HT1080 (cell line): Measurements from ENCODE around the gene SYNE1. TPM values are rescaled to one million over a fixed set of nuclear protein-coding genes. Genes with fewer than 3 reads are reported as not detected.
"Not testable (repeated sequence)": the region's sequence is repeated elsewhere in the genome, so short reads cannot be mapped to it uniquely, and the experiment has no call there.

Experiments
- DNase-seq: peaks from one replicate; pipeline ENCODE4 v3.0.0-alpha.2; 2015; ENCODE audit warnings: low read depth
- polyA plus RNA-seq, 2 experiments: library from polyadenylated mRNA; depleted of rRNA; stranded (reverse); fragments of >200 nt; gene quantifications; 2 replicates each; pipeline ENCODE4 v1.2.3, GENCODE V29; 2015
- total RNA-seq: library from RNA; depleted of rRNA; stranded (reverse); fragments of >200 nt; shearing (Covaris generic); gene quantifications from 2 replicates; pipeline ENCODE4 v1.2.3, GENCODE V29; 2014; rRNA removed

SYNE1 gene, protein sequence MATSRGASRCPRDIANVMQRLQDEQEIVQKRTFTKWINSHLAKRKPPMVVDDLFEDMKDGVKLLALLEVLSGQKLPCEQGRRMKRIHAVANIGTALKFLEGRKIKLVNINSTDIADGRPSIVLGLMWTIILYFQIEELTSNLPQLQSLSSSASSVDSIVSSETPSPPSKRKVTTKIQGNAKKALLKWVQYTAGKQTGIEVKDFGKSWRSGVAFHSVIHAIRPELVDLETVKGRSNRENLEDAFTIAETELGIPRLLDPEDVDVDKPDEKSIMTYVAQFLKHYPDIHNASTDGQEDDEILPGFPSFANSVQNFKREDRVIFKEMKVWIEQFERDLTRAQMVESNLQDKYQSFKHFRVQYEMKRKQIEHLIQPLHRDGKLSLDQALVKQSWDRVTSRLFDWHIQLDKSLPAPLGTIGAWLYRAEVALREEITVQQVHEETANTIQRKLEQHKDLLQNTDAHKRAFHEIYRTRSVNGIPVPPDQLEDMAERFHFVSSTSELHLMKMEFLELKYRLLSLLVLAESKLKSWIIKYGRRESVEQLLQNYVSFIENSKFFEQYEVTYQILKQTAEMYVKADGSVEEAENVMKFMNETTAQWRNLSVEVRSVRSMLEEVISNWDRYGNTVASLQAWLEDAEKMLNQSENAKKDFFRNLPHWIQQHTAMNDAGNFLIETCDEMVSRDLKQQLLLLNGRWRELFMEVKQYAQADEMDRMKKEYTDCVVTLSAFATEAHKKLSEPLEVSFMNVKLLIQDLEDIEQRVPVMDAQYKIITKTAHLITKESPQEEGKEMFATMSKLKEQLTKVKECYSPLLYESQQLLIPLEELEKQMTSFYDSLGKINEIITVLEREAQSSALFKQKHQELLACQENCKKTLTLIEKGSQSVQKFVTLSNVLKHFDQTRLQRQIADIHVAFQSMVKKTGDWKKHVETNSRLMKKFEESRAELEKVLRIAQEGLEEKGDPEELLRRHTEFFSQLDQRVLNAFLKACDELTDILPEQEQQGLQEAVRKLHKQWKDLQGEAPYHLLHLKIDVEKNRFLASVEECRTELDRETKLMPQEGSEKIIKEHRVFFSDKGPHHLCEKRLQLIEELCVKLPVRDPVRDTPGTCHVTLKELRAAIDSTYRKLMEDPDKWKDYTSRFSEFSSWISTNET (N-terminal part only)
- 15.6 and 20.8 TPM in 2 replicates for total RNA-seq
- polyA plus RNA-seq (2015; cell fraction: cytosol; rRNA removed): 6.6 and 11.1 TPM in 2 replicates
- polyA plus RNA-seq (2015; cell fraction: nucleus; rRNA removed): 46.0 and 46.4 TPM in 2 replicates

DNA sequence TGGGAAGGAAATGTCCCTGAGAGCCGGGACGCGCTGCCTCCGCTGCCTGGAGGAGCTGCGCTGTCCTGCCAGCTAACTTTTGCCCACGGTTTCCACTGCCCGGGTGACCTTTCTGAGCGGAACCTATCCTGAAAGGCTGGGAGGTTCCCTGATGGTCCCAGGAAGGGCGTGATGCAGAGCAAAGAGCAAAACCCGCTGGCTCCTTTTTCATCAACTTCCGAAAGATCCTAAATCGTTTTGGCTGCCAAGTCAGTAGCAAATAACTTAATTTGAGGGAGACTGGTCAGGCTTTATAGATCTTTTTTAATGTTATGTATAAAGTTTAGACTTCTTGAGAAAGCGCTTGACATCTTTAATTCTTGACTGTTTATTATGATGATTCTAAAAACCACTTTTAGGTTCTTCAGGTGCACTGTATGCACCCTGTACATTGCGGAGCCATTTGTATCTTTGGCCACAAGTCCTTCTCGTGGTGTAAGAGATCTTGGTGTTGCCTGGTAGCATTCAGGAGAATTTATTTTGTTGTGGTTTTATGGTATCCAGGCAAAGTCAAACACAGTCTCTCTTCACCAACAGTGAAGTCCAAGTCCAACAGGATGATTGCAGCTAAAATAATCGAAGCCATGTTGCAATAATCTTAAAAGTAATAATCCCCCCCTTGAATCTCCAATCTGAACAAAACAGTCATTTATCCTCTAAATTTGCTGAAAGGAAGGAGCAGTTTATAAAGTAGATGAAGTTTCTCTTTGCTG lies at the start of gene SYNE1:
SYNE1 (minus strand) TSS at position 67 of the 752 bp plus-strand sequence. CDS start 9,031 bp downstream, outside the sequence.
- no peak for DNase-seq

DNA sequence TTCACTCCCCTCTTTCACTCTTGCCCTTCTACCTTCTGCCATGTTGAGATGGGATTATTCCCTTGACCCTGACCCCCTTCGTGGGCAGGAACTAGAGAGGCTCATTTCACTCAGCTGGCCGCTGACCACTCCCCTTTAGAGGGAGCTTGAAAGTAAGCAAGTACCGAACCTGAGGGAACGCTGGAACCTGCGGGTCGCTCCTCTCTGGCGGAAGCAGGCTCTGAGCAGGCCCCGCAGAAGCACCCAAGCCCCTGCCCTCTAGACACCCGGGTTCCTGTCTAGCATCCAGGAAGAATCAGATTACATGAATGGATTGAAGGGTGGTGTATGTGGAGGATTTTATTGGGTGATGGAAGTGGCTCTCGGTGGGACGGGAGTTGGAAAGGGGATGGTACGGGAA lies 48.7 kb upstream of the SYNE1 start:
- DNase-seq: no peak

DNA sequence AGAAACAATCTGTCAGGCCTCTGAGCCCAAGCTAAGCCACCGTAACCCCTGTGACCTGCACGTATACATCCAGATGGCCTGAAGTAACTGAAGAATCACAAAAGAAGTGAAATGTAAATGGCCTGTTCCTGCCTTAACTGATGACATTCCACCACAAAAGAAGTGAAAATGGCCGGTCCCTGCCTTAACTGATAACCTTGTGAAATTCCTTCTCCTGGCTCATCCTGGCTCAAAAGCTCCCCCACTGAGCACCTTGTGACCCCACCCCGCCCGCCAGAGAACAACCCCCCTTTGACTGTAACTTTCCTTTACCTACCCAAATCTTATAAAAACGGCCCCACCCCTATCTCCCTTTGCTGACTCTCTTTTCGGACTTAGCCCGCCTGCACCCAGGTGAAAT lies 45.8 kb upstream of the SYNE1 start:
- DNase-seq: not testable (repeated sequence)

DNA sequence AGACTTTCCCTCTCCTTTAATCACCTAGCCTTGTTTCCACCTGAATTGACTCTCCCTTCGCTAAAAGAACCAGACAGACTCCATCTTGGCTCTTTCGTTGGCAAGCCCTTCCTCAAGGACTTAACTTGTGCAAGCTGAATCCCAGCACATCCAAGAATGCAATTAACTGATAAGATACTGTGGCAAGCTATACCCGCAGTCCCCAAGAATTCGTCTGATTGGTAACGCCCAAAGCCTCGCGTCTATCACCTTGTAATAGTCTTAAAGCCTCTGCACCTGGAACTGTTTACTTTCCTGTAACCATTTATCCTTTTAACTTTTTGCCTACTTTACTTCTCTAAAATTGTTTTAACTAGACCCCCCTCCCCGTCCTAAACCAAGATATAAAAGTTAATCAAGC lies 45.0 kb upstream of the SYNE1 start:
- no peak for DNase-seq

DNA sequence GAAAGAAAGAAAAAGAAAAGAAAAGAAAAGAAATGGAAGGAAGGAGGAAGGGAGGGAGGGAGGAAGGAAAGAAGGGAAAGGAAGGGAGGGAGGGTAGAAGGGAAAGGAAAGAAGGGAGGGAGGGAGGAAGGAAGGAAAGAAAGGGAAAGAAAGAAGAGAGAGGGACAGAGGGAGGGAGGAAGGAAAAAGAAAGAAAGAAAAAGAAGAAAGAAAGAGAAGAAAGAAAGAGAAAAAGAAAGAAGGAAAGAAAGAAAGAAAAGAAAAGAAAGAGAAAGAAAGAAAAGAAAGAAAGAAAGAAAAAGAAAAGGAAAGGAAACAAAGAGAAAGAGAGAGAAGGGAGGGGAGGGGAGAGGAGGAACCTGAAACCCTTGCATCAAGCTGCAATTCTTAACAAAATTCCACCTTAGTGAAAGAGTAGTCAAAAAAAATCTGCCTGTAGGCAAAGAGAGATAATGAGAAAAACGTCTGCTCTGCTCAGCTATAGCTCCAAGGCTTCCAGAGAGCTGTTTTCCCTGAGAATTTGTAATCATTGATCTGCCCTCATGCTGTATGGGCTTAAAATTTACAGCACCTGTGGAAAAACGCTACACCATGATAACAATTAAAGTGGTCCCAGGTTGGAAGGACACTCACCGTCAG lies 43.8 kb upstream of the SYNE1 start:
- no peak for DNase-seq

DNA sequence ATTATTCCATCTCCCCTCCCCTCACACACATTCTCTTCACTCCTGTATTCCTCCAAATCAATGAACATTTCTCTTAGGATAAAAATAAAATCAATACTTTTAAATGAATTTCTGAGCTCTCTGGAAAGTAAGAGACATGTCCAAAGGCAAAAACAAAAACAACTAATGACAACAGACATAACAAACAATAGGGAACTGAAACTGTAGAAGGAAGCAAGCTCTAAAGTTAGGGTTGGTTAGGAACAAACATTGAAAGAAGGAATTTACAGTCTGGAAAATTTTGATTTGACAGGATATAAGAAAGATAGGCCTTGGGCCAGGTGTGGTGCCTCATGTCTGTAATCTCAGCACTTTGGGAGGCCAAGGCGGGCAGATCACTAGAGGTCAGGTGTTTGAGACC lies 43.0 kb upstream of the SYNE1 start:
- no peak for DNase-seq

DNA sequence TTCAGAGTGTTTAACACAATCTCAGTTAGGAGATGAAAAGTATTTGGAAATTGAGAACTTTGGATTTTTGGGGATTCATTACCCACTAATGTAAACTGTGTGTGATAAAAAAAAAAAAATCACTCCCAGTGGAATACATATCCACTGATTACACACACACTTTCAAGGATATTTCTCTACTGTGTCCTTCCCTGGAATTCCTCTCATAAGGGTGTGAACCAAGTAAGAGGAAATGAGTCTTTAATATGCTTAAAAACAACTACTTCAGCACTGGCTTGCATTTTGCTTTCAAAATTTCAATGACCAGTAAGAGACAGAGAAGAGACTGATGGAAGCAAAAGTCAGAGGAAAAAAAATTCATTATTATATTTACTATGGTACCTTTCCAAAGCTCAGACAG lies 36.1 kb upstream of the SYNE1 start:
- no peak for DNase-seq

DNA sequence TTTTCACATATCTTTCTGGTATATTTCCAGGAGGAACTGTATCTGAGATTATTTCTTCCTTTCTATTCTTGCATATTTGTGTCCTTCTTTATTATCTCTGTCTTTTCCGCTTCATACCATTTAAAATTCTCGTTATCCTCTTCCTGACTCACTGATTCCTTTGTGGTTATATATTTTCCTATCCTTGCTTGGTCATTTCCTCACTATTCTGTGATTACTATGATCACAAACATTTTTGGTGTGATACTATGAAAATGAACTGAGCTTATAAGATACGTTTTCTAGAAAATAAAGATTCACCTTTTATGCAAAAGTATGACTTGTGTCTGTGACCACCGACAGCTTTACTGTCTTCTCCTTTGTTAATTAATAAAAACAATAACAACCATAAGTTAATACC lies 34.0 kb upstream of the SYNE1 start:
- DNase-seq: no peak

DNA sequence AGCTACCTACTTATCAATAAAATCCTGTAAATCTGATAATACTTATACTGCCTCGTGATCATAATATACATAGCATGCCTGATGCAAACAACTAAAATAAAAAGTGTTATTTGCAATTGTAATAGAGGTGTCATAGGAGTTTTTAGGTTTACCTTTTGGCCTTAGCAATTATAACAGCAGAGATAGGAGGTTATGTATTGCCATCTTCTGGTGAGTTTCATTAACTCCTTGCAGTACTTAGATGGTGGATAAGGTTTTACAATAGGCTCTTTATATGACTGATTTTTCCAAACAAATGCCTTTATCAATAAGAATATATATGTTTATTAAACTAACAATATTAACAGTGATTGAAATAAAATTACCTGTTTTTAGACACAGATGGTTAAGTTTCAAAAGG lies 32.7 kb upstream of the SYNE1 start:
- DNase-seq: peak; percentile 31

DNA sequence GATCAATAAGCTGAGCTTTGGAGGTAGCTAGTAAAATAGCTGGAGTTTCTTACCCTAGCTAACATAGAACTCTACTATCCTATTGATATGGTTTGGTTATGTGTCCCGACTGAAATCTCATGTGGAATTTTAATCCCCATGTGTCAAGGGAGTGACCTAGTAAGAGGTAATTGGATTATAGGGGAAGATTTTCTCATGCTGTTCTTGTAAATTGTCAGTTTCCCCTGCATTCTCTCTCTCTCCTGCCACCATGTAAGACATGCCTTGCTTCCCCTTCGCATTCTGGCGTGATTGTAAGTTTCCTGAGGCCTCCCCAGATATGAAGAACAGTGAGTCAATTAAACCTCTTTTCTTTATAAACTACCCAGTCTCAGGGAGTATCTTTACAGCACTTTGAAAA lies 24.6 kb upstream of the SYNE1 start:
- no peak for DNase-seq

DNA sequence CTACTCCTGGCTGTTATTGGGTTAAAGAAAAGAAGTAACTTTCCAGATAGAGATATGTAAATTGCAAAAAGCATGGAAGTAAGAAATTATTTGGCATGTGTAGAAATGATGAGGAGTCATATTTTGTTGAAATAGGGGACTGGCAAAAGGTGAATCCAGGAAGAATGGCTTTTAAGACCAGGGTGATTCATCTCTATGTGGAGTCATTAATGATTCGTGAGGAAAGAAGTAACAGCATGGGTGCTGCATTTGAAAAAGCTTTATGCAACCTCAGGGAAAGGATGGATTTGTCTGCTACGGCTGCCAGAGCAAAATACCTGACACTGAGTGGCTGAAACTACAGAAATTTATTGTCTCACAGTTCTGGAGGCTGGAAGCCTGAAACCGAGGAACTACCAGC lies 14.8 kb upstream of the SYNE1 start:
- DNase-seq: peak; percentile 34

DNA sequence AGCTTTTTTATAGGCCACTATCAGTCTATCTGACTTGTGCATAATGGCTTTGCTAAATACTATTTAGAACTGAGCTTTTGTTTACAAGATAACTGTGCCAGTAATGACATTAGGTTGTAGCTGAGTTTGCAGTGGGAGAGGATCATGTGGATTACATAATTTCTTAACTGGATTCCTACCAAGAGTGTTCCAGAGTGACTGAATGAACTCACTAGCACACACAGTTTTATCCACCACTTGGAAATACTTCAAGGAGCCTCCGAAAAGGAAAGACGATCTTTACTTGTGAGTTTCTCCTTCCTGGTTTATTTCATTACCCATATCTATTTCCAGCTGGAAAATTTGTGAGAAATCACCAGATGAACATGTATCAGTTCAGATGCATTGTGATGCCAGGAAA lies 10.9 kb upstream of the SYNE1 start:
- DNase-seq: no peak

DNA sequence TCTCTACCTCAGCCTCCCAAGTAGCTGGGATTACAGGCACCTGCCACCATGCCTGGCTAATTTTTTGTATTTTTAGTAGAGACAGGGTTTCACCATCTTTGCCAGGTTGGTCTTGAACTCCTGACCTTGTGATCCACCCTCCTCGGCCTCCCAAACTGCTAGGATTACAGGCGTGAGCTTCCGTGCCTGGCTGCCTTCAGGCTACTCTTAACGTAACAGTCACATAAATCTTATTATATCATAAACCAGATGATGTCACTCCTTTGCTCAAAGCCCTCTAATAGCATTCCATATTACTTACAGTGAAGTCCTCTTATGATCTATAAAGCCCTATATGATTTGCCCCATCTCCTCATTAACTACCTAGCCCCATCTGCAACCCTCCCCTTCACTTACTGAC lies 9.6 kb upstream of the SYNE1 start:
- DNase-seq: not testable (repeated sequence)

DNA sequence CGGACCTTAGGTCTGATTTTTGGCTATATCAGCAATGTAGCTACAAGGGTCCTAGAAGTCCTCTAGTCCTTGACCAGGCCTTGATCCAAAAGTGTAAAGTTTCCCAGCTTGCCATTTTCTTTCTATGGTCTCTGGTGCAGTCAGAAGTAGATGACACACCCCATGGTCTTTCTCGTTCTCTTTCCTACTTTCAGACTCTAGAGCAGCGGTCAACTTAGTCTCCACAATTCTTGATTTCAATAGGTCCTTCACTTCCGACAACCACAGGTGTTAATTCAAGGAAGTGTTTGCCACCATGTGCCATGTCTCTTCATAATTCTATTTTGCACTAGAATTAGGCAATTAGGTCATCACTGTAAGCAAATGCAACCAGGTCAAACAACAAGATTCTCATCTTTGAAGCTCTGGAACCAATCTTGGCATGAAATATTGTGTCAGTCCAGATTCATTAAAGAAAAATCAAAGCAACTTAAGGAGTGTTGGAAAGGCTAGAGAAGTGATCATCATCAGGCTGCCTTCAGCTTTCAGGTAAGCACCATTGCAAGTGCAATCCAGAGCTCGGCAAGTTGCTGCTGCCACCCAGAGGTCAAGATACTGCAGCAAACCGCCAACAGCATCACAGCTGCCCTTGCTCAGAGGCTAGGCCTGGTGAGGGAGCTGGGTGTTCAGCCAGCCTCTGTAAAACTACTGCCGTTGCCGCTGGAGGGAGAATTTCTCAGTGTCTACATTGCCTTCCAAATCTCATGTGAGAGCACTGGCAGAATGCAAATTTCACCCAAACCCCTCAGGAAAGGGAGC lies 5.6 kb upstream of the SYNE1 start:
- peak; percentile 65 for DNase-seq

DNA sequence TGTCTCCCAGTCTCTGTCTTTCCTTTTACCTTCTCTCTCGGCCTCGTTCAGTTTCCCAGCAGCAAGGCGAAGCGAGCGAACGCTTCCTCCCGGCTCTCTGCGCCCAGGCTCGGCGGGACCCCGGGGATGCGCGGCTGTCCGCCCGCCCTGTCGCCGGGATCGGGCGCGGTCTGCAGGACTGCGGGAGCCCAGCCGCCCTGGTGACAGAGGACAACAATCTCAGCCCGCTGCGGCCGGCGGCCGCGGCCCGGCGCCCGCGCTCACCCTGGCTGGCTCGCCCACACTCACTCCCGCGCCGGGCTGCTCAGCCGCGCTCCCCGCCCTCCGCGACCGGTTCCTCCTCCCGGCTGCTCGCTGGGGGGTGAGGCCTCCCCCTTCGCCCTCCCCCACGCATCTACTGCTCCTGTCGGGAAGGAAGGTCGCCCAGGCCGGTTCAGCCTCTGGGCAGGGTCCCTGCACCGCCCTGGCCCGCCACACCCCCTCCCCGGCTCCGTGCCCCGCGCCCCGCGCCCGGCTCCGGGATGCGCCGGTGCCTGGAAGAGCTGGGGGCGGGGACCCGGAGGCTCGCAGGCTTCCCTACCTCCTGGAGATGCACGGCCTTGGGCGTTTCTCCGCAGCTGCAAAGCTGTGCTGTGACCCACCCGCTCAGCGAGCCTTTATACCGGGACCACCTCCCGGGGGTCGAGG lies 410 bp downstream of the SYNE1 start:
- no peak for DNase-seq

DNA sequence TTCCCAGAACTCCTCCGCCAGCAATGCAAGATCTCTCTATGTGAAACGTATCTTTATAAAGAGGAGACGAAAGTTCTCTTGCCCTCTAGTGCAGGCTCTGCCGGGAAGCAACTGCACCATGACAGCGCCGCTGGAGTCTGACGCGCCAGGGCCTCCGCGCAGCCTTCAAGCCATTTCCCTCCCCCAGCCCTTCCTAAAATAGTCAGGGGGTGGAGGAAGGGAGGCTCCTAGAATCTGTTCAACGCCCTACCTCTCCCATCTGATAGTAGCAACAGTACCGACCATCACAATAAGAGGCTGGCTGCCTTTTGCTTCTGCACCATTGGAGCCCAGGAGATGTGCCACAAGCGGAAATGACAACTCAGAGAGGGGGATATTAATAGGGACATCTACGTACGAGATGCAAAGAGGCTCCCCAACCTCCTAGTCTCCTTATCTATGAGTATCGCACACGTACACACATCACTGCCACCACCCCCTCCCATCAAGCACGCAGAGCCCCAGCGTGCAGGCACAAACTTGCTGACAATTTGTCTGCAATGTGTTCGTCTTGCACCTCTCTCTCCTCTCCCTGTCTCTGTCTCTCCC lies 1.0 kb downstream of the SYNE1 start:
- no peak for DNase-seq

DNA sequence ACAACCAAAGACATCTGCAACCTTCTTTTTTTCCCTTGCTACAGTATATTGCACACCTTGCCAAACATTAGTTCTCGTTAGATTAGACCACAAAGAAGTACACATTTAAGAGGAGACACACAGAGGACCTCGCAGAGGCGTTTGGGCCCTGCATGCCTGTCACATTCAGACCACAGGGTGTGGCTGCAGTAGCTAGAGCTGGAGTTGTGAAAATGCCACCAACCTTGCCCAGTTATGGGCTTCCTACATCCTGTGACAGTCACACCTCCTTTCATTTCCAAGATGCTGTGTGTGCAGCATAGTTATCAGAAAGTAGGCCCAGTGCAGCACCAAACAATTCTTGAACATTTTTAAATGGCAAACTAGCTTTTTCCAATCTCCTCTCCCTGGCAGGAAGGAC lies 2.4 kb downstream of the SYNE1 start:
- DNase-seq: no peak

DNA sequence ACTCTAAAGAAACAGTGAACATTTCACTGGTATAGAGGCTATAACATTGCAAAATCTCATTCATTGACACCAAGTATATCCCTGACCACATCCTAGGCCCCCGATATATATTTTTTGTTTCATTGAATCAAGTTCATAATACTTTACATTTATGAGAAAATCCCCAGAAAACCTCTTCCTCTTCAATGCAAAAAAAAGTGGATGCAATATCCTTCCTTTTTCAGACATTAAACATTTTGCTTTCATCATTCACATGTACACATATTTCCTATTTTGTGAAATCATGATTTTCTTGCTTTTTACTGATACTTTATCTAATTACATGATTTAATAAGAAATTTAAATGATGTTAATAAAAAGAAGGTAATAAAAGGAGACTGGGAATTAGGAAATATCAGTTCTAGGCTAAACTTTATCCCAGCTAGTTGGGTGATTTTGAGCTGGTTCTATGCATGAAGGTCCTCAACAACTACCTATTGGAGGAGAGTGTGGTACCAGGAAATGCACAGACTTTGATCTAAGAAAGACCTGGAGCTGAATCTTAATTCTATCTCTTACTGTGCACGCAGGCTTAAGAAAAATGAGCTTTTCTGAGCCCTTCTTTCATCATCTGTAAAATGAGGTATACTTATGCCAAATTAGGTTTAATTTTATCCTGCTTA lies 4.9 kb downstream of the SYNE1 start:
- no peak for DNase-seq
